Kidney epithelial cell (primary cell): Measurements from ENCODE around the gene LARGE1. TPM values are rescaled to one million over a fixed set of nuclear protein-coding genes. Genes with fewer than 3 reads are reported as not detected.

Source experiments
- DNase-seq: peaks from one replicate; pipeline ENCODE4 v3.0.0-alpha.2; 2010; ENCODE audit warnings: low read depth
- H3K27me3 ChIP-seq: 2 replicates; pipeline ENCODE4 v1.6.0; 2011; ENCODE audit warnings: low read length; ENCODE audit not compliant: control insufficient read depth, insufficient read depth
- H3K36me3 ChIP-seq: 2 replicates; pipeline ENCODE4 v1.5.1; 2011; ENCODE audit warnings: low read length; ENCODE audit not compliant: control insufficient read depth, insufficient read depth
- H3K4me3 ChIP-seq: 2 replicates; pipeline ENCODE4 v1.5.1; 2011; ENCODE audit warnings: low read depth, mild to moderate bottlenecking, control low read depth, low read length
- CTCF ChIP-seq: IDR thresholded peaks from 2 replicates; pipeline ENCODE4 v1.5.1; 2011; ENCODE audit warnings: mild to moderate bottlenecking, moderate library complexity, low read length, control low read depth, inconsistent platforms; ENCODE audit not compliant: insufficient read depth, poor library complexity, severe bottlenecking
- total RNA-seq: library from RNA; depleted of rRNA; stranded (reverse); fragments of >200 nt; gene quantifications from 2 replicates; pipeline ENCODE4 v1.2.3, GENCODE V29; 2015

LARGE1 gene
- total RNA-seq, 1 donor from 2014 or later, result 17.8 TPM

DNA sequence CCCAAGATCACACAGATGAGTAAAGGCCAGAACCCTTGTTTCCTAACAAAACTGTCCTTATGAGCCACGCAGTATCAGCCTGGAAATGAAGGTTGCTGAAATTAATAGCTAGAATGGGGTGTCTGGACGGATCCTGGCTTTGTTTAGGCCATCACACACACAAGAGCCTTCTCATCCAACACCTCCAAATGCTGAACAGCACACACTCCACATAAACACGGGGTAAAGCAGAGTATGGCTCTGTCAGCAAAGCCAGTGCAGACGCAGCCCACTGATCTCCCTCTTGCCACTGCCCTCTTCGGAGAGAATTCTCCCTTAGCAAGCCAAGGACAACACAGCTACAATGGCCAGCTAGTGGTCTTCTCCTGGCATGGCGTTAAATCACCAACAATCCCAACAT lies 469.5 kb downstream of the LARGE1 start:
- DNase-seq, result no peak
- H3K27me3 ChIP-seq, result no peaks in the 10 kb centered on the region
- H3K36me3 ChIP-seq, result no peaks in the 10 kb centered on the region
- no peak for TF ChIP-seq CTCF
- no peak overlapping the region for H3K4me3 ChIP-seq

- Histone ChIP-seq H3K27me3 (no peaks in the 10 kb centered on the region), H3K4me3 (no peak overlapping the region), H3K36me3 (no peaks in the 10 kb centered on the region)
- DNase-seq, result no peak
- TF ChIP-seq CTCF, result no peak
These were observed 472.5 kb downstream of the LARGE1 start for GRCh38 chr22:33447733-33448132.

- Histone ChIP-seq H3K36me3 (no peaks in the 10 kb centered on the region), H3K4me3 (no peak overlapping the region), H3K27me3 (no peaks in the 10 kb centered on the region)
- DNase-seq, result no peak
- no peak for TF ChIP-seq CTCF
These were observed 476.6 kb downstream of the LARGE1 start for GRCh38 chr22:33443683-33444082.

GRCh38 chr22:33440756-33441155 lies 479.5 kb downstream of the LARGE1 start:
- no peak for TF ChIP-seq CTCF
- H3K27me3 ChIP-seq, result no peaks in the 10 kb centered on the region
- no peak overlapping the region for H3K4me3 ChIP-seq

GRCh38 chr22:33438273-33438672 lies 482.0 kb downstream of the LARGE1 start:
- peak; percentile 88 for DNase-seq
- TF ChIP-seq CTCF, result no peak
- H3K4me3 ChIP-seq, result no peak overlapping the region
- no peaks in the 10 kb centered on the region for H3K27me3 ChIP-seq
- H3K36me3 ChIP-seq, result no peaks in the 10 kb centered on the region

More at GRCh38 chr22:33440756-33441155, 479.5 kb downstream of the LARGE1 start:
- no peak for DNase-seq
- no peaks in the 10 kb centered on the region for H3K36me3 ChIP-seq

GRCh38 chr22:33431300-33431699 lies 489.0 kb downstream of the LARGE1 start:
- no peak overlapping the region for H3K4me3 ChIP-seq
- DNase-seq, result no peak
- TF ChIP-seq CTCF, result no peak

More at GRCh38 chr22:33431300-33431699, 489.0 kb downstream of the LARGE1 start:
- no peaks in the 10 kb centered on the region for H3K27me3 ChIP-seq
- H3K36me3 ChIP-seq, result no peaks in the 10 kb centered on the region
